ENCODE results near the gene SAP30BP. TPM values are rescaled to one million over a fixed set of nuclear protein-coding genes. Genes with fewer than 3 reads are reported as not detected.

The SAP30BP gene
- total and polyA plus RNA-seq, 2 of the 13 experiments (the other 11 are each of a cell fraction or from before 2014, with no cell fraction given), result 67.7 to 99.4 TPM

- TF ChIP-seq, protein P1, sequence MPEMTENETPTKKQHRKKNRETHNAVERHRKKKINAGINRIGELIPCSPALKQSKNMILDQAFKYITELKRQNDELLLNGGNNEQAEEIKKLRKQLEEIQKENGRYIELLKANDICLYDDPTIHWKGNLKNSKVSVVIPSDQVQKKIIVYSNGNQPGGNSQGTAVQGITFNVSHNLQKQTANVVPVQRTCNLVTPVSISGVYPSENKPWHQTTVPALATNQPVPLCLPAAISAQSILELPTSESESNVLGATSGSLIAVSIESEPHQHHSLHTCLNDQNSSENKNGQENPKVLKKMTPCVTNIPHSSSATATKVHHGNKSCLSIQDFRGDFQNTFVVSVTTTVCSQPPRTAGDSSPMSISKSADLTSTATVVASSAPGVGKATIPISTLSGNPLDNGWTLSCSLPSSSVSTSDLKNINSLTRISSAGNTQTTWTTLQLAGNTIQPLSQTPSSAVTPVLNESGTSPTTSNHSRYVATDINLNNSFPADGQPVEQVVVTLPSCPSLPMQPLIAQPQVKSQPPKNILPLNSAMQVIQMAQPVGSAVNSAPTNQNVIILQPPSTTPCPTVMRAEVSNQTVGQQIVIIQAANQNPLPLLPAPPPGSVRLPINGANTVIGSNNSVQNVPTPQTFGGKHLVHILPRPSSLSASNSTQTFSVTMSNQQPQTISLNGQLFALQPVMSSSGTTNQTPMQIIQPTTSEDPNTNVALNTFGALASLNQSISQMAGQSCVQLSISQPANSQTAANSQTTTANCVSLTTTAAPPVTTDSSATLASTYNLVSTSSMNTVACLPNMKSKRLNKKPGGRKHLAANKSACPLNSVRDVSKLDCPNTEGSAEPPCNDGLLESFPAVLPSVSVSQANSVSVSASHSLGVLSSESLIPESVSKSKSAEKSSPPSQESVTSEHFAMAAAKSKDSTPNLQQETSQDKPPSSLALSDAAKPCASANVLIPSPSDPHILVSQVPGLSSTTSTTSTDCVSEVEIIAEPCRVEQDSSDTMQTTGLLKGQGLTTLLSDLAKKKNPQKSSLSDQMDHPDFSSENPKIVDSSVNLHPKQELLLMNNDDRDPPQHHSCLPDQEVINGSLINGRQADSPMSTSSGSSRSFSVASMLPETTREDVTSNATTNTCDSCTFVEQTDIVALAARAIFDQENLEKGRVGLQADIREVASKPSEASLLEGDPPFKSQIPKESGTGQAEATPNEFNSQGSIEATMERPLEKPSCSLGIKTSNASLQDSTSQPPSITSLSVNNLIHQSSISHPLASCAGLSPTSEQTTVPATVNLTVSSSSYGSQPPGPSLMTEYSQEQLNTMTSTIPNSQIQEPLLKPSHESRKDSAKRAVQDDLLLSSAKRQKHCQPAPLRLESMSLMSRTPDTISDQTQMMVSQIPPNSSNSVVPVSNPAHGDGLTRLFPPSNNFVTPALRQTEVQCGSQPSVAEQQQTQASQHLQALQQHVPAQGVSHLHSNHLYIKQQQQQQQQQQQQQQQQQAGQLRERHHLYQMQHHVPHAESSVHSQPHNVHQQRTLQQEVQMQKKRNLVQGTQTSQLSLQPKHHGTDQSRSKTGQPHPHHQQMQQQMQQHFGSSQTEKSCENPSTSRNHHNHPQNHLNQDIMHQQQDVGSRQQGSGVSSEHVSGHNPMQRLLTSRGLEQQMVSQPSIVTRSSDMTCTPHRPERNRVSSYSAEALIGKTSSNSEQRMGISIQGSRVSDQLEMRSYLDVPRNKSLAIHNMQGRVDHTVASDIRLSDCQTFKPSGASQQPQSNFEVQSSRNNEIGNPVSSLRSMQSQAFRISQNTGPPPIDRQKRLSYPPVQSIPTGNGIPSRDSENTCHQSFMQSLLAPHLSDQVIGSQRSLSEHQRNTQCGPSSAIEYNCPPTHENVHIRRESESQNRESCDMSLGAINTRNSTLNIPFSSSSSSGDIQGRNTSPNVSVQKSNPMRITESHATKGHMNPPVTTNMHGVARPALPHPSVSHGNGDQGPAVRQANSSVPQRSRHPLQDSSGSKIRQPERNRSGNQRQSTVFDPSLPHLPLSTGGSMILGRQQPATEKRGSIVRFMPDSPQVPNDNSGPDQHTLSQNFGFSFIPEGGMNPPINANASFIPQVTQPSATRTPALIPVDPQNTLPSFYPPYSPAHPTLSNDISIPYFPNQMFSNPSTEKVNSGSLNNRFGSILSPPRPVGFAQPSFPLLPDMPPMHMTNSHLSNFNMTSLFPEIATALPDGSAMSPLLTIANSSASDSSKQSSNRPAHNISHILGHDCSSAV (CRISPR knock-in tag; IDR thresholded peaks at IDR 0.05; ENCODE audit: borderline replicate concordance), result no peak
- TF ChIP-seq HHEX (CRISPR knock-in tag; IDR thresholded peaks at IDR 0.05) (no peak), ELF4 (CRISPR knock-in tag; IDR thresholded peaks at IDR 0.05; ENCODE audit: borderline replicate concordance) (no peak), ZNF101 (CRISPR knock-in tag; IDR thresholded peaks at IDR 0.05; ENCODE audit: borderline replicate concordance, low read depth) (0 out of 2 replicates have a peak, but pooled peaks have one; percentile 49), ZNF552 (CRISPR knock-in tag; IDR thresholded peaks at IDR 0.05; ENCODE audit: borderline replicate concordance) (no peak), ZNF614 (CRISPR knock-in tag; IDR thresholded peaks at IDR 0.05; ENCODE audit: borderline replicate concordance) (peak; percentile 22; the same call in 1 of the 2 replicates), DPF2 (CRISPR knock-in tag; IDR thresholded peaks at IDR 0.05; ENCODE audit: borderline replicate concordance, low read depth) (no peak), ZFP37 (CRISPR knock-in tag; IDR thresholded peaks at IDR 0.05; ENCODE audit: borderline replicate concordance) (no peak), SP2 (CRISPR knock-in tag; IDR thresholded peaks at IDR 0.05) (no peak), GABPB1 (CRISPR knock-in tag; IDR thresholded peaks at IDR 0.05) (peak; percentile 65), NCOA1 (CRISPR knock-in tag; IDR thresholded peaks at IDR 0.05) (peak; percentile 9; the same call in 1 of the 2 replicates)
- TF ChIP-seq, protein P2, sequence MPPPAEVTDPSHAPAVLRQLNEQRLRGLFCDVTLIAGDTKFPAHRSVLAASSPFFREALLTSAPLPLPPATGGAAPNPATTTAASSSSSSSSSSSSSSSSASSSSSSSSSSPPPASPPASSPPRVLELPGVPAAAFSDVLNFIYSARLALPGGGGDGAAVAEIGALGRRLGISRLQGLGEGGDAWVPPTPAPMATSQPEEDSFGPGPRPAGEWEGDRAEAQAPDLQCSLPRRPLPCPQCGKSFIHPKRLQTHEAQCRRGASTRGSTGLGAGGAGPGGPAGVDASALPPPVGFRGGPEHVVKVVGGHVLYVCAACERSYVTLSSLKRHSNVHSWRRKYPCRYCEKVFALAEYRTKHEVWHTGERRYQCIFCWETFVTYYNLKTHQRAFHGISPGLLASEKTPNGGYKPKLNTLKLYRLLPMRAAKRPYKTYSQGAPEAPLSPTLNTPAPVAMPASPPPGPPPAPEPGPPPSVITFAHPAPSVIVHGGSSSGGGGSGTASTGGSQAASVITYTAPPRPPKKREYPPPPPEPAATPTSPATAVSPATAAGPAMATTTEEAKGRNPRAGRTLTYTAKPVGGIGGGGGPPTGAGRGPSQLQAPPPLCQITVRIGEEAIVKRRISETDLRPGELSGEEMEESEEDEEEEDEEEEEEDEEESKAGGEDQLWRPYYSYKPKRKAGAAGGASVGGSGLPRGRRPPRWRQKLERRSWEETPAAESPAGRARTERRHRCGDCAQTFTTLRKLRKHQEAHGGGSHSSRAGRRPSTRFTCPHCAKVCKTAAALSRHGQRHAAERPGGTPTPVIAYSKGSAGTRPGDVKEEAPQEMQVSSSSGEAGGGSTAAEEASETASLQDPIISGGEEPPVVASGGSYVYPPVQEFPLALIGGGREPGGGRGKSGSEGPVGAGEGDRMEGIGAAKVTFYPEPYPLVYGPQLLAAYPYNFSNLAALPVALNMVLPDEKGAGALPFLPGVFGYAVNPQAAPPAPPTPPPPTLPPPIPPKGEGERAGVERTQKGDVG (CRISPR knock-in tag; IDR thresholded peaks at IDR 0.05; ENCODE audit: borderline replicate concordance), result no peak; the same call in 1 of the 2 replicates
- TF ChIP-seq, protein P3, sequence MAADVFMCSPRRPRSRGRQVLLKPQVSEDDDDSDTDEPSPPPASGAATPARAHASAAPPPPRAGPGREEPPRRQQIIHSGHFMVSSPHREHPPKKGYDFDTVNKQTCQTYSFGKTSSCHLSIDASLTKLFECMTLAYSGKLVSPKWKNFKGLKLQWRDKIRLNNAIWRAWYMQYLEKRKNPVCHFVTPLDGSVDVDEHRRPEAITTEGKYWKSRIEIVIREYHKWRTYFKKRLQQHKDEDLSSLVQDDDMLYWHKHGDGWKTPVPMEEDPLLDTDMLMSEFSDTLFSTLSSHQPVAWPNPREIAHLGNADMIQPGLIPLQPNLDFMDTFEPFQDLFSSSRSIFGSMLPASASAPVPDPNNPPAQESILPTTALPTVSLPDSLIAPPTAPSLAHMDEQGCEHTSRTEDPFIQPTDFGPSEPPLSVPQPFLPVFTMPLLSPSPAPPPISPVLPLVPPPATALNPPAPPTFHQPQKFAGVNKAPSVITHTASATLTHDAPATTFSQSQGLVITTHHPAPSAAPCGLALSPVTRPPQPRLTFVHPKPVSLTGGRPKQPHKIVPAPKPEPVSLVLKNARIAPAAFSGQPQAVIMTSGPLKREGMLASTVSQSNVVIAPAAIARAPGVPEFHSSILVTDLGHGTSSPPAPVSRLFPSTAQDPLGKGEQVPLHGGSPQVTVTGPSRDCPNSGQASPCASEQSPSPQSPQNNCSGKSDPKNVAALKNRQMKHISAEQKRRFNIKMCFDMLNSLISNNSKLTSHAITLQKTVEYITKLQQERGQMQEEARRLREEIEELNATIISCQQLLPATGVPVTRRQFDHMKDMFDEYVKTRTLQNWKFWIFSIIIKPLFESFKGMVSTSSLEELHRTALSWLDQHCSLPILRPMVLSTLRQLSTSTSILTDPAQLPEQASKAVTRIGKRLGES (CRISPR knock-in tag; IDR thresholded peaks at IDR 0.05; ENCODE audit: borderline replicate concordance), result peak; percentile 65; the same call in 1 of the 2 replicates
These were observed 86.6 kb downstream of the SAP30BP start (continued) for GRCh38 chr17:75753514-75754377.
